ENCODE data around the gene ASAP2.
"Not testable (repeated sequence)": the region's sequence is repeated elsewhere in the genome, so short reads cannot be mapped to it uniquely, and the experiment has no call there.

Gene ASAP2

DNA sequence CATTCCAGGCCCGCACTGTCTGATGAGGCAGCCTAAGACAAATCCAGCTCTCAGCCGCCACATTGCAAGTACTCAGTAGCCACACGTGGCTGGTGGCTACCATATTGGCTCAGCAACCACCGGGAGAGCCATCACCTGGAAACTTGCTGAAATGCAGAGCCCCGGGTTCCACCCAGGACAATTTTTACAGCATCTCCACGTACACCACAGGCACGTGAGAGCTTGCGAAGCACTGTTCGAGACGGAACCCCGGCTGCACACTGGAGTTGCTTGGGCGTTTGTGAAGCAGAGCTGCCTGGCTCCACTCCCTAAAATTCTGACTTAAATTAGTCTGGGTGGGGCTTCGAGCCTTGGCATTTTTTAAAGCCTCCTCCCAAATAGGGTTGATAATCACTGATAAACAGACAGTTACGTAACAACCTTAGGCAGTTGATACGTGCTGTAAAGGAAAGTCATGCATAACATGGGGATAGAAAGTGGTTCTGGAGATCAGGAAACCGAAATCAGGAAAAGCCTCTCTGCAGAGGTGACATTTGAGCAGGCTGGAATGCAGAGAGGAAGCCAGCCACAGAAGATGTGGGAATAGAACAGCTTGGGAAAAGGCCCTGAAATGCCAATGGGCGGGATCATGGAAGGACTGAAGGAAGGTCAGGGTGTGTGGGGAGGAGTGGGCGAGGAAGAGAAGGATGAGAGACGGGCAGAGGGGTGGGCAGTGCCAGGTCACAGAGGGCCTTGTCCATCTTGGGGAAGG lies 6.2 kb downstream of the ASAP2 start:
- DNase-seq = no peak

DNA sequence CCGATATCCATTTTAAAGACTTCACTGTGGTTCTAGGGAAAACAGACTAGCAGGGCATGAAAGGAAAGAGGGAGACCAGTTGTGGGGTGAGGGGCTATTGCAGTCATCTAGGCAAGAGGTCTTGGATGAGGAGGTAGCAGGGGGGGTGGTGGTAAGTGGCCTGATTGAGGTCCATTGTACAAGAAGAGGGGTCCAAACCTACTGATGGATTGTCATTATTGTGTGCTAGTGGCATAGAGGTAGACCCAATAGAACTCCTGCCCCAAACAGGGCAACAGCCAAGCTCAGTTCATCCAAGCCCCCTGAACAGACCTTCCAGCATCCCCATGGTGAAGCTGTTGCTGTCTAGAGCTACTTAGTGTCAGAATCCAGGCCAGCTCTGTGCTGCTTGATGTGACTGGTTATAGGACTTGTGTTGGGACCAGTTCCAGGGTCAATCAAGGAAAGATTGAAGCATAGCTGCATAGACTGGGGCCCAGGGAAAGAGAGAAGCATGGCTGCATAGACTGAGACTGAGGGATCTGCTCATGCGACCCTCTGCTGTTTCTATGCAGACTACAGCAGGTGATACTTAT lies 7.0 kb downstream of the ASAP2 start:
- no peak for DNase-seq

DNA sequence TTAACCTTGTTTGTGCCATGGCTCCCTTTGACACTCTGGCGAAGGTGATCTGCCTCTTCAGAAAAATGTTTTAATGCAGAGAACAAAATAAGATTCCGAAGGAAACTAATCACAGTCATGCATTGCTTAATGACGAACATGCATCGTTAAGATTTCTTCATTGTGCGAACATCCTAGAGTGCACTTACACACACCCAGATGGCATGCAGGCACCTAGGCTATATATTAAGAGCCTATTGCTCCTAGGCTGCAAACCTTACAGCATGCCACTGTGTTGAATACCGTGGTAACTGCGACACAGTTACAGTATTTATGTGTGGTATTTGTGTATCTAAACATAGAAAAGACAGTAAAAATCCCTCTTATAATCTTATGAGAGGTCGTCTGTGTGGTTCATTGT lies 8.3 kb downstream of the ASAP2 start:
- no peak for DNase-seq

DNA sequence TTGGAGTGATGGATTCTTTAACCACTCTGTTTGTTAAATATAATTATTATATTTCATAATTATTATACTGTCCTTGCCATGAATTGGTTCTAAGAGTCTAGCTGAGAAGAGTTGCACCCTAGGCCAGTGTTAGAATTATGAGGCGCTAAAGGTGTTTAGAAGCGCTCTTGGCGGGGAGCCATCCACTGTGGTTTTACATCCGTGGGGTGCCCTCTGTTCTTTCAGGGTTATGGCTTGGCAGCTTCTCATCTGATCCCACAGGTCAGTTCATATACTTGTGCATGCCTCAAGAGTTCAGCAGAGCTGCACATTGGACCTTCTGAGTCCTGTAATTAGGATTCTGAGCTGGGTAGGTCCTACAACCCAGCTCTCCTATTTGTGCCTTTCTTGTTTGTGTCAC lies 9.1 kb downstream of the ASAP2 start:
- no peak for DNase-seq

DNA sequence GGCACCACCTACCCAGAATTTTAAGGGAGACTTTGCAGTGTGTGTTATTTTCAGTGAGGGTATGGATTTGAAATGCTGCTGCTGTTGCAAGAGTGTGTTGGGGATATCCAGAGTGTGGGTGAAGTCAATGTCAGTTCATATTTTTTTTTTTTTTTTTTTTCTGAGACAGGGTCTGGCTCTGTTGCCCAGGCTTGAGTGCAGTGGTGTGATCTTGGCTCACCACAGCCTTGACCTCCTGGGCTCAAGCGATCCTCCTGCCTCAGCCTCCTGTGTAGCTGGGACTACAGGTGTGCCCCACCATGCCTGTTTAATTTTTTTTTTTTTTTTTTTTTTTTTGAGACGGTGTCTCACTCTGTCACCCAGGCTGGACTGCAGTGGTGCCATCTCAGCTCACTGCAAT lies 9.5 kb downstream of the ASAP2 start:
- DNase-seq = not testable (repeated sequence)

DNA sequence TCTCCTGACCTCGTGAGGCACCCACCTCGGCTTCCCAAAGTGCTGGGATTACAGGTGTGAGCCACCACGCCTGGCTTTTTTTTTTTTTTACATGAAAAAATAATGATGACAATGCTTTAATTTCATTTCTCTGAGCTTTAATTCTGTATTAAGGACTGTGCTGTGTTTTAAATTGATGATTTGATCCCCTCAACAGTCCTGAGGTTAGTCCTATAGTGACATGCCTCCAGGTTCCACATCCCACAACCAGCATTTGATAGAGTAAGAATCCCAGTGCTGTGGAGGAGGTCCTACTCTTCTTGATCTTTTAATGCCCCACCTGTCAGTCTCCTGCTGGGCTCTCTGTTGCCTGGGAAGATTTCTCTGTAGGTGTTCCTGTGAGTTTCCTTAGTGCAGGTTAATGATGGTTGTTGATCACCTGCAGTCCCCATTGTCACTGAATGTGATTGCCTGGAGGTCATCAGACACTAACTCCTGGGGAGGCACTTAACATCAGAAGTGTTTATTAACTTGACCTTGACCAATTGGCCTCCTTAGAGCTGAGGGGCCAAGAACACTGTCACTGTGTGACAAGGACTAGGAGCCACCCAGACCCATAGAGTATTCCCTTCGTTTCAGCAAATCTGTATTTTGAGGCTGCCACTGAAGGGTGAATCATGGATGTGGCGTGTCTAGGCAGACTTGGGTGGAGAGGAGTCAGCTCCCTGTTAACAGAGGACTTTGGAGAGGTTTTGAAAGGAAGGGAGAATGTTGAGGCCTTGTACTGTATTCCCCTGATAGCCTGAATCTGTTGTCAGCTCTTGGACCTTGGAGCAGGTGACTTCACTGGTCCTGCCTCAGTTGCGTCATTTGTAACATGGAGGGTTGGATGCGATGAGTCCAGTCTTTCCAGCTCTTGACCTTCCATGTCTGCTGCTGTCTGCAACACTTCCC lies 11.5 kb downstream of the ASAP2 start:
- DNase-seq = no peak

DNA sequence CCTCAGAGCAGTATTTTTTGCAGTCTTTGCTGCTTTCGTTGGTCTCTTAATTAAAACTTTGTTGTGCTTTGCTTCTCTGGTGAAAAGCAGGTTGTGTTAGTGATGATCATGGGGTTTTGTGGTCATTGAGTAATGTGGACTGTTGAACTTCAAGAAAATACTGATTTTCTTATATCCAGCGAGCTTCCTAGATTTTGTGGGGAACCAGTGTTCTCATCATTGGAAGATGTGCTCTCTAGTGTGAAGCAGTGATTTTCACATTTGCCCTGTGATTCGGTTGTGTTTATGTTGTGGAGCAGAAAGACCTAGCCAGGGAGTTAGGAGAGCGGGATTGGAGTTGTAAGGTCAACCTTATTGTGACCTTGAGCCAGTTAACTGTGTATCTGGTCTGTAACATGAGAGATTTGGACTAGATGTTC lies 12.4 kb downstream of the ASAP2 start:
- DNase-seq = no peak

DNA sequence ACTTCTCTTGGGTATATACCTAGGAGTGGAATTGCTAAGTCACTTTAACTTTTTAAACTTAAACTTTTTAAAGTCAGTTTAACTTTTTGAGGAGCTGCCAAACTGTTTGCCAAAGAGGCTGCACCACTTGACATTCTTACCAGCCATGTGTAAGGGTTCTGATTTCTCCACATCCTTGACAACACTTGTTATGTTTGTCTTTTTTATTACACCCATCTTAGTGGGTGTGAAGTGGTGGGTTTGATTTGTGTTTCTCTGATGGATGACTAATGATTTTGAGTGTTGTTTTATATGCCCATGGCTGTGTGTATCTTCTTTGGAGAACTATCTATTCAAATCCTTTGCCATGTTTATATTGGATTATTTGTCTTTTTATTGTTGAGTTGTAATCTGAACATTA lies 13.6 kb downstream of the ASAP2 start:
- DNase-seq = no peak

DNA sequence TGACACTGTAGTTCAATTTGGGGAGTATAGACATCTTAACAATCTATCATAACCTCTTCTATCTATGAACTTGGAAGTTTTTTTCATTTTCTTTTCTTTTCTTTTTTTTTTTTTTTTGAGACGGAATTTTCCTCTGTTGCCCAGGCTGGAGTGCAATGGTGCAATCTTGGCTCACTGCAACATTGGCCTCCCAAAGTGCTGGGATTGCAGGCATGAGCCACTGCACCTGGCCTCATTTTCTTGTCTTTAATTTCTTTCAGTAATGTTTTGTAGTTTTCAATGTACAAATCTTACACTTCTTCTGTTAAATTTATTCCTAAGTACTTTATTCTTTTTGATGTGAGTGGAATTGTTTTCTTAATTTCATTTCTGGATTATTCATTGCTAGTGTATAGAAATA lies 14.6 kb downstream of the ASAP2 start:
- DNase-seq = no peak

DNA sequence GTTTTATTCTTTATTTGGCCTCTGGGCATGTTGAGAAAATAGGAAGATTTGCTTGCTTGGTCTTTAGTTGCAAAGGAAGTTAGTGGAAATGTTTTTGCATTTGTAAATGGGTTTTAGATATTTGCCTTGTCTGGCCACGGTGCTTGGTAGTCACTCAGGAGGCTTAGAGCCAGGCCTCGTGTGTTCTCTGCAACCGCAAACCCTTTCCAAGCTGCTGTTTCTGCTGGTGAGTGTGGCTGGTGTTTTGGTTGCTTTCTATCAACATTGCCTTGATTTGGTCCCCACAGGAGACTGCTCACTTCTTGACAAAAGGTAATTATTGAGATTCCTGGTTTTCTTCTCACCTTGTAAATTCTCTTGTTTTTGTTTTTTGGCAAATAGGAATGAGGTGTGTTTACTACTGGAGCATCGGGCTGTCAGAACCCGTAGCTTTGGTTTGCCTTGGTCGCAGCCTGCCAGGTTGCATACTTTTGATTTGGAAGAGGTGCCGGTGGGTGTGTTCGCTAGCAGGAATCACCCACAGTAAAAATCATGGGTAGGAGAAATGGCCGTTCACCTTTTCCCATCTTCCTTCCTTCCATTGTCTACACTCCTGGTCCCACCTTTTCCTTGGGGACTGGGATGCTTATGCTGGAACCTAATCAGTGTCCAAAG lies 15.8 kb downstream of the ASAP2 start:
- no peak for DNase-seq

DNA sequence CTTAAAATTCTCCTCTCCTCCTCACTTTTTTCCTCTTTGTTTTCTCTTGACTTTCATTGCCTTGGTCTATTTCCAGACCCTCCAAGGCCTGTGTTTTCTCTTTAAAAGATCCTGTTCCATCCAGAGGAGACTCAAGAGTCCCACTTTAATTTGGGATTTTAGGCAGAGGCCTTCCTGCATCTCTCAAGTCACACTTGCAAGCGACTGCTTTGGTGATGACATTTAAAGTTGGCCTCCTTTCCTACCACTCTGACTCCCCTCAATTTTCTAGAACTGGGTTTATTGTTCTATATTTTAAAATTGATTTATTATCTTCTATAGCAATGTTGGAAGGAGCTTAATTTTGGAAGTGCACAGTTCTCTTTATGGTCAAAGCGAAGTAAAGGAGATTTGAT lies 16.3 kb downstream of the ASAP2 start:
- no peak for DNase-seq

DNA sequence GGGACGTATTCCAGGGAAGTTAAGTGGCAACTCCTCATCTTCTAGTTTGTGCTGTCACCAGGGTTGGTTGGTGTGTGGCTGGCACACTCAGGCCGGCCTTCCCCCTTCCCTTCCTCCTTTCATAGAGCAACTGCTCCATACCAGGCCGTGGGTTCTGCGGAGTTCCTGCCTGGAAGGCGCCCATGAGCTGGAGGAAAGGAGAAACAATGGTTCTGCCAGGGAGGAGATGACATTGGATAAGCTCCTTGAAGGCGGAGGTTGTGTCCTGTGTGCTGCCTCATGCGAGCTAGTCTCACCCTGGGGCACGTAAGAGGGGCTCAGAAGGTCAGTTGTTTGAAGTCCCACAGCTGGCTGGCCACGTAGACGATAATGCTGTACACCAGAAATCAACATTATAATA lies 19.2 kb downstream of the ASAP2 start:
- no peak for DNase-seq

DNA sequence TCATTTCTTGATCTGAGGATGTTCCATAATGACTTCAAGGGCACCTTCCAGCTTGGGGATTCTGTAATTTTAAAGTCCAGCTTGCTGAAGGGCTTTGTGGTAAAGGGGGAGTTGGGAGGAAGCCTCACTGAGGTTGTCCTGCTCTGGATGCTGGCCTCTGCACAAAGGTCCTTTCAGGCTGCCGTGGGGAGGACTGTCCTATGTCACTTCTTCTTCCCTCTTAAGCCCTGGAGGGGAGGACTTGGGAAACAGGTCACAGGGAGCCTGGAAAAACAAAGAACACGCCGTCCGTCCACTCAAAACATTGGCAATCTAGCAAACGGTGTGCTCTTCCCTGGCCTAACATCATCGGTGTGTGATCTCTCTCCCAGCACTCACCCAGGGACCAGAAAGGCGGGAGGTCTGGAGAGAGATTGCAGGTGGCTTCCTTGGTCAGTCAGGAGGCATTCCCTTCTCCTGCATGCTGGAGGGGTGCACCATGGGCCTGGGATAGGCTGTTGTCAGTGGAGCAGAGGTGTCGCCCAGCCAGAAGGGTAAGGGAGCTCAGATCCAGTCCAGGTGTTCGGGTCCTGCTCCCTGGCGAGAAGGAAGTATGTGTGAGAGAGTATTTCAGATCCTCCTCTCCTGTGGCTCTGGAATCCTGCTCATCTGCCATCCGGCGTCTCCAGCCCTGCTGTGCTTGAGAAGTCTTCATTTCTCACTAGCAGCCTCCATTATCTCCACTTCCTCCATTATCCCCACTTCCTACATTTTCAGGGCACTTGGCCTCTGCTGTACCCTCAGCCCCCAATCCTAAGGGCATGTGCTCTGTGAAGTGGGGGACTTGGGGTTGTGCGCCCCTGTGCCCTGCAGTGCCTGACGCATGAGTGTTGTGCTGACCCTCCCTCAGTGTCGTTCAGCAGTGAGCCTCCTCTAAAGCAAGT lies 20.1 kb downstream of the ASAP2 start:
- DNase-seq = no peak

DNA sequence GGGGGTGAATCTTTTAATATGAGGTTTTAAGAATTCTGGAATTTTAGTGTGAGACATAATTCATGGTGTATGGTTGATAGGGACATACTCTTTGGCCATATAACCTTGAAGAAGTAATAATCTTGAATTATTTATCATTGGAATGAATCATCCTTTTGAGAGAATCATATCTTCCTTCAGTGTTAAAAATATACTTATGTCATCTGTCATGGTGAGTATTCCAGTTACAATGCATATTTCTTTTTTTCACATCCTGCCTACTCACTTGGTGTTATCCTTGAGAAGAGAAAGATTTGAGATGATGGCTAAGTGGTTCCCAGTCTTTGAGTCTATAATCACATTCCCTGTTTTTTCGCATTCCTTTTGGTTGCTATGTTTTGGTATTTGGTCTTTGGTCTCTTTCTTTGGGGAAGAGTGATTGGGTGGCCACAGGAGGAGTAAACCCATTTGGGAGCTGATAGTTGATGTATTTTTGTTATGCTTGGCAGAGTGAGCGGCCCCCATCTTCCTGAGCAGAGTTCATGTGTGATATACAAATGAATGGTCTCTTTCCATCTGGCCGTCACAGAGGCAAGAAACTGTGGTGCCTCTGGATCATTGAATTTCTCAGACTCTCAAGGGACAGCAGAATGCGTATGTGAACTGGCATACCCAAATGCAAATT lies 21.6 kb downstream of the ASAP2 start:
- DNase-seq = no peak

DNA sequence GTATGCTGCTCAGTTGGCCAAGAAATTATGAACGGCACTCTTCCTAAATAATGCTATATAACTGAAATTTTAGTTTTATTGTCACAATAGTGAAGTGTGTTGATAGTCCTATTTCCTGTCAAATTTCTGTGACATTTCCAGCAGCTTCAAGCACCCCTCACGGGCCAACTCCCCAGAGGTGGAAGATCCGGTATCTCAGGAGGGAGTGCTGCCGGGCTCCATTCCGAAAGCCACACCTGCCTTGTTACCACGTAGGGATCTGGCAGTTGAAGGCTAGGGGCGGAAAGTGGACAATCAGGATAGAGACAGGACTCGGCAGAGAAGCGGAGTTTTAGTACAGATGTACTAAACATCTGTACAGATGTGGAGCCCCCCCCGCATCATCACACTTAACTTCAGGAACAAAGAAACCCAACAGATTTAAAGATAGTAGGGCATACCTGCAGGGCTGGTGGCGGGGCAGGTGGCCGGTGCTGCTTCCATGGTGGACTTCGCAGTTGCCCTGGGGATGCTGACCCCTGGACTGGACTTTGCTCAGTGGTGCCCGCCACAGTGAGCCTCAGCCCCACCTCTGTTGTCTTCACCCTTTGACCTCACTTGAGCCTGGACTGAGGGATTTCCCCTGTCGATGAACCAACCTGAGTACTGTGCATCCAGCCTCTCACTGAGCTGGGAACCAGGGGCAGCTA lies 22.3 kb downstream of the ASAP2 start:
- DNase-seq = no peak

DNA sequence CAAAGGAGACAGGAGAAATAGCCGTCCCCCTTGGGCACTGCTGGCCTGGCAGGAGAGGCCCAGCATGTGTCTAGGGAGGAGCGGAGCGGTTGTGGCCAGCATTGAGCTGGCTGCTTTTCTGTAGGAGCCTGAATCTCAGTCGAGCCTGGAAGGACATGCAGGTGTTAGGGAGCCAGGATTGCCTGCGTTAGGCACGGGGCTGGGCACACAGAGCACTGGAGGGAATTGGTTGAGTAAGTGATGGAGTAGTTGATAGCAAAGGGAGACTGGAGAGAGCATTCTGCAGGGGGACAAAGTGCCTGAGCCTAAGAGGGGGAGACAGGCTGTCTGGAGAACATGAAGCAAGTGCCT lies 22.8 kb downstream of the ASAP2 start:
- DNase-seq = no peak

DNA sequence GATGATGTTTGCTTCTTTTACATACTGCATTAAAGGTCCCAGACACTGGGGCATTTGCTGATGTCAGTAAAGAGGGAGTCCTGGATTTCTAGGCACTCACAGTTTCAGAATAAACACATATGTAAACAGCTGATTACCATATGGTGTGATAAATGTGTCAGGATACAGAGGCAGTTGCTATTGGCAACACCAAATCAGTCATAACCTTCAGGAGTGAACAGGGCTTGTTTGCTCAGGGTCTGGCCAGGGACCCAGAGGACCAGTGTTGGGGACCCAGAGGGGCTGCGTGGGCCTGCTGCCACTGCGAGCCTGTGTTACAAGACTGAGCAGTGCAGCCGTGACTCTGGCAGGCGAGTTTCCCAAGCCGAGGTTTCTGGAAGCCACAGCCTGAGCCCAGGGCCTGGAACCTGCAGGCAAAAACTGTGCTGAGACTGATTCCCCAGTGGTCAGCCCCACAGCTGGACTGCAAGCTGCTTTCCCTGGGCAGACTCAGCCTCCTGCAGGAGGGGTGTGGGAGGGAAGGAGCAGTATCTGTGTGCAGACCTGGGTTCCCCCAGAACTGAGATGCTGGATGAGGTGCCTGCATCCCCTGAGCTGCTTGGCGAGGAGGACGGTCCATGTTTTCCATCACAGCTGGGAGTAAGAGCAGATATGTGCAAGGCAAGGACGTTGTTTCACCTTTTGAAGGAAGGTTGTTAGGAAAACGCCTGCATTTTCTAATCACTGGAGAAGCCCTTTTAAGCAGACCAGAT lies 23.6 kb downstream of the ASAP2 start:
- peak; percentile 5 for DNase-seq

DNA sequence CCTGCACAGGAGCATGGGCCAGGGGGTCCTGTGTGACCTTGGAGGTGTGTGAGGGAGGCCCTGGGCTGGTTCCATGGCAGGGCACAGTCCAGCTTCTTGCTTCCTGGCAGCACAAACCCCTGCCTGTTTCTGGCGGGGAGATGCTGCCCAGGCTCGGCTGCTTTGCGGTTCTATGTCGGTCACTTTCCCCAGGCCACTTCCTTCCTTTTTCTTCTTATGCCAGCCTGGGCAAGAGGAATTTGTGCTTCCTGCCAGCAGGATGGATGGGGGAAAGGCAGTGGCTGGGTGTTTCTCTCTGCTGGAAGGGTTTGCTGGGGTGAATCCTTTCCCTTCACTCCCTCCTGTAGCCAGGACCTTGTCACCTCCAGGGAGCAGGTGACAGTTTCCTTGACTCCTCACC lies 24.3 kb downstream of the ASAP2 start:
- DNase-seq = no peak

DNA sequence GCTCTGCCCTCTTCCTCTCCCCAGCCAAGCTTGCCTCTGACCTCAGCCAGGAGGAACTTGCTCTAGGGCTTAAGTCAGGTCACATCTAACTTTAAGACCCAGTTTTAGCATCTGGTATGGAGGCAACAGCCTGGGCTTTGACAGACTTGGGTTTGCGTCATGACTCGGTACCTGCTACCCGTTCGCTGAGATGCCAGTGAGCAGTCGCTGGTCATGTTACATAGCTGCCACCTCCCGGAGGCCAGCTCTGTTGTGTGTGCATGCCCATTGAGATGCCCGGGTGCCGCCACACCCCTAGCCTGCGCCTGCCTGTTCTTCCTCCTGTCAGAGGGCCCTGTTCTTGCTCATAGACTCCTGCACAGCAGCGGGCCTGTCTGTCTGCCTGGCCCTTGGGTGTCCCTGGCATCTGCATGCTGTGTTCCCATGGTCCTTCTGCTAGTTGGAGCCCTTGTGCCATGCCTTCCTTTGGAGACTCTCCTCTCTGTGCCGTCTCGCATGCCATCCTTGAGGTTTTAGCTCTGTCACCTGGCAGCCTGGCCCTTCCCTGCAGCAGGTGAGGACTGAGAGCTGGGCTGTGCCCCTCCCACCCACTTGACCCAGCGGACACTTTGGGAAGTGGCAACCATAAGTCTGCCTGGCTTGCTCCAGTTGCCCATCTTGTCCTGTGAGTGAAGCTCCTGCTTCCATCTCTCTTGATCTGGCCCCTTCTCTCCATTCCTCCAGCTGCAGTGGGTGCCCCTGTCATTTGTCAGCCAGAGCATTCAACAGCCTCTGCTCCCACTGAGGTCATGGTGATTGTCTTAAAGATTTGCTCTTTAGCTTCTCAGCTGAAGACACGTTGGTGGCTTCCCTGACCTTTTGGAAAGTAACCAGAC lies 24.9 kb downstream of the ASAP2 start:
- DNase-seq = no peak

DNA sequence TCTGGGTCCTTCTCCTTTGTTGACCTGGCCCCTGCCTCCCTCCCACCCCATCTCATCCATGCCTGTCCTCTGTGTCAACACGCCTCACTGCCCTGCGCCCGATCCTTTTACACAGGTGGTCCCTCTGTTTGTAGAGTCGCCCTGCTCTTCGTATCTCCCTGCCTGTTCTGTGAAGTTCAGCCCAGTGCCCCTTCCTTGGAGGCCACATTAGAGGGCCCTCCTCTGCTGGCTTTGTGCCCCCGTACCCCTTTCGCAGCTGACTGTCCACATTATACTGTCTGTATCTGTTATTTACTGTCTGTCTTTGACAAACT lies 25.5 kb downstream of the ASAP2 start:
- no peak for DNase-seq

All from NCI-H2171 (cell line).